Epithelial cell of proximal tubule (primary cell): Measurements from ENCODE around the gene CCDC117. TPM values are rescaled to one million over a fixed set of nuclear protein-coding genes. Genes with fewer than 3 reads are reported as not detected.

ENCODE experiments used
- DNase-seq: peaks from one replicate; pipeline ENCODE4 v3.0.0-alpha.2; 2011; ENCODE audit warnings: low read depth
- H3K4me3 ChIP-seq: 2 replicates; pipeline ENCODE4 v1.5.1; 2011; ENCODE audit warnings: low read depth, mild to moderate bottlenecking, low read length
- total RNA-seq: library from RNA; depleted of rRNA; stranded (reverse); fragments of >200 nt; gene quantifications from 2 replicates; pipeline ENCODE4 v1.2.3, GENCODE V29; 2015
- TF ChIP-seq, protein P1 (sequence below): conservative IDR thresholded peaks from 2 replicates; pipeline ENCODE4 v1.5.1; 2012; ENCODE audit warnings: low read depth, mild to moderate bottlenecking, low read length

Gene CCDC117, protein sequence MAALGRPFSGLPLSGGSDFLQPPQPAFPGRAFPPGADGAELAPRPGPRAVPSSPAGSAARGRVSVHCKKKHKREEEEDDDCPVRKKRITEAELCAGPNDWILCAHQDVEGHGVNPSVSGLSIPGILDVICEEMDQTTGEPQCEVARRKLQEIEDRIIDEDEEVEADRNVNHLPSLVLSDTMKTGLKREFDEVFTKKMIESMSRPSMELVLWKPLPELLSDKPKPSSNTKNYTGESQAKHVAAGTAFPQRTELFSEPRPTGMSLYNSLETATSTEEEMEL
- total RNA-seq = 17.1 and 20.9 TPM in 2 replicates

DNA sequence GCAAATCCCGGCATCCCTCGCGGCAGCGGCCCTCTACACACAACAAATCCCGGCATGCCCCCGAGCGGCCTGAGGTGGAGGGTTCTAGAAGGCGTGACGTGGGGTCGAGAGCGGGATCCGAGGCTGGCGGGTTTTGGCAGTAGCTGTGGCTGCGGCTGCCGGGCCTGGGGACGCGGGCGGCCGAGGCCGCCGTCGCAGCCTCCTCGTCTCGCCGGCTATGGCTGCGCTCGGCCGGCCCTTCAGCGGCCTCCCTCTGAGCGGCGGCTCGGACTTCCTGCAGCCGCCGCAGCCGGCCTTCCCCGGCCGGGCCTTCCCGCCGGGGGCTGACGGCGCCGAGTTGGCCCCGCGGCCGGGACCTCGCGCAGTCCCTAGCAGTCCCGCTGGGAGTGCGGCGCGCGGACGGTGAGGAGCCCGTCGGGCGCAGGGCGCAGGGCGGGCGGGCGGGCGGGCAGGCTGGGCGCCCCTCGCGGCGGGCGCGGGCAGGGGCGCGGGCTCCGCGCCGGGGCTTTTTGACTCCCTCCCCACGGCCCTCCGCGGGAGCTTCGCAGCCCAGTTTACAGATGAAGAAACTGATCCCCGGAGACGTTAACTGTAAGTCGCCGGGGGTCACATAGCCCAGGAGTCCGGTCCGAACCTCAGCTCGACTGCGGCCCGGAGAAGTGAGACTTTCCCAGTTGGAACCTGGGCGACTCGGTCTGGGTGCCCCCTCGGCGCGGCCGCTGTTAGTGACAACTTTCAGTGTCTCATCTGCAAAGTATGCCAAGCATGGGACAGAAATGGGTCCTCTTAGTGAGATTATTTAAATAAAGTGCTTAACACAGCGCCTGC is at the start of gene CCDC117:
CCDC117 (plus strand) TSS at position 63 of the 828 bp plus-strand sequence; CDS start at position 218, 155 bp downstream.
- peak within 1 kb of the TSS; percentile 96 for H3K4me3 ChIP-seq
- peak; percentile 66 for DNase-seq
- TF ChIP-seq, protein P1, sequence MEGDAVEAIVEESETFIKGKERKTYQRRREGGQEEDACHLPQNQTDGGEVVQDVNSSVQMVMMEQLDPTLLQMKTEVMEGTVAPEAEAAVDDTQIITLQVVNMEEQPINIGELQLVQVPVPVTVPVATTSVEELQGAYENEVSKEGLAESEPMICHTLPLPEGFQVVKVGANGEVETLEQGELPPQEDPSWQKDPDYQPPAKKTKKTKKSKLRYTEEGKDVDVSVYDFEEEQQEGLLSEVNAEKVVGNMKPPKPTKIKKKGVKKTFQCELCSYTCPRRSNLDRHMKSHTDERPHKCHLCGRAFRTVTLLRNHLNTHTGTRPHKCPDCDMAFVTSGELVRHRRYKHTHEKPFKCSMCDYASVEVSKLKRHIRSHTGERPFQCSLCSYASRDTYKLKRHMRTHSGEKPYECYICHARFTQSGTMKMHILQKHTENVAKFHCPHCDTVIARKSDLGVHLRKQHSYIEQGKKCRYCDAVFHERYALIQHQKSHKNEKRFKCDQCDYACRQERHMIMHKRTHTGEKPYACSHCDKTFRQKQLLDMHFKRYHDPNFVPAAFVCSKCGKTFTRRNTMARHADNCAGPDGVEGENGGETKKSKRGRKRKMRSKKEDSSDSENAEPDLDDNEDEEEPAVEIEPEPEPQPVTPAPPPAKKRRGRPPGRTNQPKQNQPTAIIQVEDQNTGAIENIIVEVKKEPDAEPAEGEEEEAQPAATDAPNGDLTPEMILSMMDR = no peak

DNA sequence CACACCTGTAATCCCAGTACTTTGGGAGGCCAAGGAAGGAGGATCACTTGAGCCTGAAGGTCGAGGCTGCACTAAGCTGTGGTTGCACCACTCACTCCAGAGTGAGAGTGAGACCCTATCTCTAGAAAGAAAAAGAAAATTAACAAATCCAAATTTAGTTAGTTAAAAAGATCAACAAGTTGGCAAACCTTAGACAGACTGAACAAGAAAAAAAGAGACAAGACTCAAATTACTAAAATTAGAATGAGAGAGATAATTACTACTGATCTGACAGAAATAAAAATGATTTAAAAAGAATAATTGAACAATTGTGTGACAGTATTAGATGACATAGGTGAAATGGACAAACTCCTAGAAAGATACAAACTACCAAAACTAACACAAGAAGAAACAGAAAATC is 44.5 kb upstream of the CCDC117 start:
- TF ChIP-seq, protein P1 = no peak
- no peak overlapping the region for H3K4me3 ChIP-seq
- DNase-seq = no peak

DNA sequence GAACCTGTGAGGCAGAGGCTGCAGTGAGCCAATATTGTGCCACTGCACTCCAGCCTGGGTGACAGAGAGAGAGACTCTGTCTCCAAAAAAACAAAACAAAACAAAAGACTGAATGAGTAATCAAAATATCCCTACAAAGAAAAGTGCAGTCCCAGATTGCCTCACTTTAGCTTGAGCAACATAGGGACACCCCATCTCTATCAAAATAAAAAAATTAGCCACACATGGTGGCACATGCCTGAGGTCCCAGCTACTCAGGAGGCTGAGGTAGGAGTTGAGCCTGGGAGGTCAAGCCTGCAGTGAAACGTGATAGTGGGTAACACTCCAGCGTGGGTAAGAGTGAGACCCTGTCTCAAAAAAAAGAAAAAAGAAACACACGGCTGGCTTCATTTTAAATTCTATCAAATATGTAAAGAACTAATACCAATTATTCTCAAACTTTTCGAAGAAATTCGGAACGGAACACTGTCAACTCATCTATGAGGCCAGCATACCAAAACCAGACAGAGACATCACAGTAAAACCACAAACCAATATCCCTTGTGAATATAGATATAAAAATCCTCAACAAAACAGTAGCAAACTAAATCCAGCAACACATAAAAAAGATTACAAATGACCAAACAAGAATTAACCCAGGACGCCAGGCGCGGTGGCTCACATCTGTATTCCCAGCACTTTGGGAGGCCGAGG is 43.7 kb upstream of the CCDC117 start:
- H3K4me3 ChIP-seq = no peak overlapping the region
- TF ChIP-seq, protein P1 = no peak
- DNase-seq = no peak

DNA sequence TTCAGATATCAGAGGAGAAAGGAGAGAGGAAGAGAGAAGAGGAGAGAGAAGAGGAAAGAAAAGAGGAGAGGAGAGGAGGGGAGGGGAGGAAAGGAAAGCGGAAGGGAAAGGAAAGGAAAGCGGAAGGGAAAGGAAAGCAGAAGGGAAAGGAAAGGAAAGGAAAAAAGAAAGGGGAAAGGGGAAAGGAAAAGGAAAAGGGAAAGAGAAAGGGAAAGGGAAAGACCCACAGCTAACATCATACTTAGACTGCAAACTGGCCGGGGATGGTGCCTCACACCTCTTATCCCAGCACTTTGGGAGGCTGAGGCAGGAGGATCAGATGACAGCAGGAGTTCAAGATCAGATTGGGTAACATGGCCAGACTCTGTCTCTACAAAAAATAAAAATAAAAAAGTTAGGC is 42.3 kb upstream of the CCDC117 start:
- TF ChIP-seq, protein P1 = no peak
- no peak for DNase-seq

DNA sequence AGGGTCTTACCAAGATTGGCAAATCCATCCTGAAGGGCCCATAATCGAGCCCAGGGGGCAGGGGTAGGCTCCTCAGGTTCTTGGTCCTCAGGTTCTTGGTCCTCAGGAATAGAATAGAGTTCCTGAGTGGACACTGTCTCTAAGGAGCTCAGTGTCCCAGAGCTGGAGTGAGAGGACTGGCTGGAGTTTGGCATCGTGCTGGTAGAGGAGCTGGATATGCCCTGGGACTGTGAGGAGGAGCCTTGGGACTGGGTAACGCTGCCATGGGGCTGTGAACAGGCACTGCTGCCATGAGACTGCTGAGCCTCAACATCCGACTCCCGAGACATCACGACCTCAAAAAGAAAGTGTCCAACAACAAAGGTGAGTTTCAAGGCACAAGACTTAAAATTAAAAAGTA is 38.1 kb upstream of the CCDC117 start:
- TF ChIP-seq, protein P1 = no peak
- DNase-seq = no peak

More for the DNA sequence above, 42.3 kb upstream of the CCDC117 start:
- H3K4me3 ChIP-seq = no peak overlapping the region

DNA sequence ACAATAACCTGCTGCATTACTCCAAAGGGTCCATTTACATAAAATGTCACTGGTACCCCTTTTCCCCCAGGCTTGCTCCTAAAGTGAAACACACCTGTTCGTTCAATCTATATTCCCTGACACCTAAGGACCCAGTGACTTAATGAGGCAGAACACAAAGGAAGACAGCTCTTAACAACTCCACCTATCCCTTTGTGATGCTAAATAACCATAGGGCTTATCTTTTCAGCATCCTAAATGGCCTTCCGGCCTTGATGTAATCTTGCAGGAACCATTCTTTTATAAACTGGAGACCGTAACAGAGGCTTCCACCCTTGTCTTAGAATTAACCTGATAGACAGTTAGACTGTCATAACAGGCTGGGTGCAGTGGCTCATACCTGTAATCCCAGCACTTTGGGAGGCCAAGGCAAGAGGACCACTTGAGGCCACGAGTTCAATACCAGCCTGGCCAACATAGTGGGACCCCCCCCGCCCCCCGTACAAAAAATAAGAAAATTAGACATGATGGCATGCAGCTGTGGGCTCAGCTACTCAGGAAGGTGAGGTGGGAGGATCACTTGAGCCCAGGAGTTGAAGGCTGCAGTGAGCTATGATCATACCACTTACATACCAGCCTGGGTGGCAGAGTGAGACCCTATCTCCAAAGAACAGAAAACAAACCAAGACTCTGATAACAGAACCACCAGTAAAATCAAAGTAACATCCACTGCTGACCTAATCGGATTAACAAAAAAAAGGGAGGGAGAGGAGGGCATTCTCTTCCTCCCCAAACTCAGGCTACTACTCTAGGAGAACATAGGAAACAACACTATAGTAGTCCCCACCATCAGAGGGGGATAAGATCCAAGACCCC is 36.0 kb upstream of the CCDC117 start:
- TF ChIP-seq, protein P1 = no peak
- DNase-seq = no peak
- no peak overlapping the region for H3K4me3 ChIP-seq

More for the DNA sequence above, 38.1 kb upstream of the CCDC117 start:
- H3K4me3 ChIP-seq = no peak overlapping the region
